ENCODE data around the gene PMAIP1. TPM values are rescaled to one million over a fixed set of nuclear protein-coding genes. Genes with fewer than 3 reads are reported as not detected.

The PMAIP1 gene
- total and polyA plus RNA-seq, 4 experiments from 2014 or later: 6.7 to 39.6 (median 9.0) TPM

Other genes with a start within 250 kb of the PMAIP1 start
- not detected for gene CCBE1, start 202.6 kb upstream of the PMAIP1 start, total RNA-seq
- gene CCBE1, start 202.6 kb upstream of the PMAIP1 start, polyA plus RNA-seq: not detected

Data from CD4-positive, alpha-beta memory T cell (primary cell).